GM19035 (cell line): Measurements from ENCODE around the gene BNIP5.
A peak's percentile ranks its signal among the peaks of the same experiment; 100 is the strongest.
"Not testable (repeated sequence)": the region's sequence is repeated elsewhere in the genome, so short reads cannot be mapped to it uniquely, and the experiment has no call there.

Source experiments
- ATAC-seq: cut with Tn5 transposase; IDR thresholded peaks from one replicate; pipeline ENCODE4 v1.9.1; 2021; ENCODE audit not compliant: unreplicated experiment

BNIP5 gene

GRCh38 chr6:36345681-36346466 is 9.2 kb upstream of the BNIP5 start:
- no peak for ATAC-seq

GRCh38 chr6:36343109-36343680 is 6.5 kb upstream of the BNIP5 start:
- no peak for ATAC-seq

GRCh38 chr6:36340618-36341454 is 4.1 kb upstream of the BNIP5 start:
- peak; percentile 66 for ATAC-seq

GRCh38 chr6:36340306-36340617 is 3.6 kb upstream of the BNIP5 start:
- no peak for ATAC-seq

- ATAC-seq, result no peak
These were observed 2.5 kb upstream of the BNIP5 start for GRCh38 chr6:36339146-36339545.

GRCh38 chr6:36338223-36338622 is 1.5 kb upstream of the BNIP5 start:
- not testable (repeated sequence) for ATAC-seq

- ATAC-seq, result no peak
These were observed 1.1 kb upstream of the BNIP5 start for GRCh38 chr6:36337814-36338213.

- ATAC-seq, result no peak
These were observed 429 bp downstream of the BNIP5 start for GRCh38 chr6:36336208-36336710.

GRCh38 chr6:36335465-36336207 is 1.1 kb downstream of the BNIP5 start:
- ATAC-seq, result no peak

- ATAC-seq, result no peak
These were observed 1.7 kb downstream of the BNIP5 start for GRCh38 chr6:36334832-36335459.

GRCh38 chr6:36333931-36334725 is 2.6 kb downstream of the BNIP5 start:
- ATAC-seq, result no peak

GRCh38 chr6:36333171-36333895 is 3.4 kb downstream of the BNIP5 start:
- ATAC-seq, result no peak

GRCh38 chr6:36331381-36331780 is 5.3 kb downstream of the BNIP5 start:
- no peak for ATAC-seq

- ATAC-seq, result no peak
These were observed 6.3 kb downstream of the BNIP5 start for GRCh38 chr6:36330366-36330765.

GRCh38 chr6:36329798-36330291 is 6.8 kb downstream of the BNIP5 start:
- no peak for ATAC-seq

- ATAC-seq, result no peak
These were observed 8.1 kb downstream of the BNIP5 start for GRCh38 chr6:36328600-36328999.

GRCh38 chr6:36327919-36328236 is 8.8 kb downstream of the BNIP5 start:
- ATAC-seq, result no peak

GRCh38 chr6:36327226-36327918 is 9.3 kb downstream of the BNIP5 start:
- ATAC-seq, result no peak
